HG02623 (cell line): ENCODE measurements around the gene PTPRF.
"Not testable (repeated sequence)": the region's sequence is repeated elsewhere in the genome, so short reads cannot be mapped to it uniquely, and the experiment has no call there.

Source experiments
- ATAC-seq: cut with Tn5 transposase; IDR thresholded peaks from one replicate; pipeline ENCODE4 v1.9.1; 2021; ENCODE audit warnings: moderate library complexity; ENCODE audit not compliant: unreplicated experiment

Gene PTPRF

GRCh38 chr1:43536864-43537358, 6.2 kb downstream of the PTPRF start:
- no peak for ATAC-seq

DNA sequence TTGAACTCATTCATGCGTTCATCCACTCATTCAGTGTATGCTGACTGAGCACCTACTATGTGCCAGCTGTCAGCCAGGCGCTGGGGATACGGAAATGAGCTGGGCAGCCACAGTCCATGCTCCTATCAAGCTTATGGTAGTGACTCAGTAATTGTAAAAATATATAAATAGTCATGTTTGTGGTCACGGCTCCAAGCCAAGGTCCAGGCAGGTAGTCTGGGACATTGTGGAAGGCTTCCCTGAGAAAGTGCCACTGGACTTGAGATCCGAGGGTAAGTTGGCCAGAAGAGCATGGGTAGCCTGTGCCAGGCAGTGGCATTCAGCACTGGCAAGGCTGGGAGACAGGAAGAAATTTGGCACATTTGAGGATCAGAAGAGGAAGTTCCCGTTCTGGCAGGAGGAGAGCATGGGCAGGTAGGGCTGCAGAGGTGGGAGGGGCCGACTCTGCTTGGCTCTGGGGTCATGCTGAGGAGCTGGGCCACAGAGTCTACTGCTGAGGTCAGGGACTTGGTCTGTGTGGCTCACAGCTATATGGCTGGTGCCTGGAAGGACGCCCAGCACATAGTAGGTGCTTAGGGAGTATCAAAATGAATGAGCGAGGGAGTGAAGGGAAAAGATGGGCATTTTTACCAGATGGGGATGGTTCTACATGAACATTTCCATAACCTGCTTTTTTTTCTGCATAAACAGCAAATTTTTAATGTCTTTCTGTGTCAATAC, 6.9 kb downstream of the PTPRF start:
- no peak for ATAC-seq

DNA sequence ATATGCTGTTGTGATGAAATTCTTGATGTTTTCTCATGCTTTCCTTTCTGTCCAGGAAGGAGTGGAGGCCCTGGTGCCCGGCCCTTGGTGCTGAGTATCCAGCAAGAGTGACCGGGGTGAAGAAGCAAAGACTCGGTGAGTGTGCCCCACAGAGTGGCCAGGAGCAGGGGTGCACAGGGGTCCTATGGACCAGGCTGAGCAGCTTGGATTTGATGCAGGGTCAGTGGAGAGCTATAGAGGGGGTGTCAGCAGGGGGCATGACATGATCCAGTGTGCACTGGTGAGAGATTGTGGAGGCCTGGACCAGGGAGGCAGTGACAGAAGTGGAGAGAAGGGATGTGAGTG, 7.4 kb downstream of the PTPRF start:
- ATAC-seq = no peak

DNA sequence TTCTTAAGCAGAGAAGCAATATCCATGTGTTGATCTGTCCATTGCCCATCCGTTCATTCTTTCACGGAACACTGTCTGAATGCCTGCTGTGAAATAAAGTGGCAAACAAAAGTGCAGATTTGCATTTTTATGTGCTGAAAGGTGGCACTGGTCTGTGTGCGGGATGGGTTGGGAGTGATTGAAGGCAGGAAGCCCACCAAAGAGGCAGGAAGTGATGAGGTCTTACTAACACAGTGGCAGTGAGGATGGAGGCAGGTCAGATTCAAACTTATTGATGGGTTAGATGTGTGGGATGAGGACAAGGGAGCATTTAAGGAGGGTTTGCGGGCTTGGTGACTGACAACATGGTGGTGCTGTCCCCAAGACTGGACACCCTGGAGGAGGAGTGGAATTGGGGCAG, 8.3 kb downstream of the PTPRF start:
- no peak for ATAC-seq

DNA sequence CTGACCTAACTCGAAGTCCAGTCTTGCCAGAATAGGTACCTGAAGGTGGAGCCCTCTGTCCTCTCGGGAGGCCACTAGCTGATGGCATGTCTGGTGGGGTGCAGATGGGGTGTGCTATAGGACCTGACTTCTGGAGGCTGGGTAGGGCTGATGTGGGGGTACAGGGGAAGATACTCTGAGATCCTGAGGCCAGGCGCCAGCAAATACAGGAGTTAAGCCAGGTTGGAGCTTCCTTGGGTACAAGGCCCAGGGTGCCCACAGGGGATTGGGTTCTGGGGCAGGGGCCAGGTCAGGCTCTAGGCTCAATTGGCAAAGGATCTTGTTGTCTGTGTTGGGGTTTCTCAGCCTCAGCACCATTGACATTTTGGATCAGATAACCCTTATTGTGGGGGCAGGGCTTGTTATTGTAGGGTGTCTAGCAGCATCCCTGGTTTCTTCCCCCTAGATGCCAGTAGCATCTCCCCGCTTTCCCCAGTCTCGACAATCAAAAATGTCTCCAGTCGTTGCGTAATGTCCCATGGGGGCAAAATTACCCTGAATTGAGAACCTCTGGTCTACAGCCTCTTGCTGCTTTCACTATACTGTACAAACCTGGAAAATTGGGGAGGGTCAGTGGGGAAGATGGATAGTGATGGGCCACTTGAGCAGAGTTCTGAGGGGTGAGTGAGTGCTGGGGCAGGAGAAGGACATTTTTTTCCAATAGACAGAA, 9.2 kb downstream of the PTPRF start:
- no peak for ATAC-seq

DNA sequence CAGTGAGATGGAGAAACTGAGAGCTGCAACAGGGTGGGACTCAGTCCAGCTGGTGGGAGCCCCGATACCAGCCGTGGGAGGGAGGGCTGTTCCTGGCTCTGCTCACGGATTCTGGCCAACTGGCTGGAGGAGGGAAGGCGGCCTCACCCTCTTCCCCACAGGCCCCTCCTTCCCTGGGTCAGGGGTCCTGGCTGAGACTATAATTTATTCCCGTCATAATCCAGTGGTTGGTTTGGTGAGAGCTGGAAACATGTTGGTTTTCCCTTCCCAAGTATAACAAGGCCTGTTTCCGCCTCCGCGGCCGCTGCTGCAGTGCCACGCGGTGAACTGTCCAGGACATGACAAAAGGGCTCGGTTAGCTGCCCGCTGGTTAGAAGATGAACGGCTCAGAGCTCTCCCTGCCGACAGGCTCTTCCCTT, 10.0 kb downstream of the PTPRF start:
- ATAC-seq = no peak

DNA sequence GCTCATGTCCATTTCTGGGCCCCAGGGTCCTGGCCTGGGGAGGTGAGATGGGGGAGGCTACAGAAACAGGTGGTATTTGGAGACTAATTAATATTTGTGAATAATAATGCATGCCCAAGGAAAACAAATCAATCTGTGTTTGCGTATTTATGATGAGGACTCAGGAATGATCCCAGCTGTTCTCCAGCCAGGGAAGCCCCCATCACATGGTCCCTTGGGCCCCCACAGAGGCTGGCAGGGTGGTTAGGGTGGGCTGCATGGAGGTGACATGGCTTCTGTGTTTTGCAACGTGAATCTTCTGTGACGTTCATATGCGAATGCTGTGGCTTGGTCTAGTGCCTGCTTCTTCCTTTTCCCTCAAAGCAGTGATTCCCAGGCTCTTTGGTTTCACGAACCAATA, 10.5 kb downstream of the PTPRF start:
- ATAC-seq = no peak

DNA sequence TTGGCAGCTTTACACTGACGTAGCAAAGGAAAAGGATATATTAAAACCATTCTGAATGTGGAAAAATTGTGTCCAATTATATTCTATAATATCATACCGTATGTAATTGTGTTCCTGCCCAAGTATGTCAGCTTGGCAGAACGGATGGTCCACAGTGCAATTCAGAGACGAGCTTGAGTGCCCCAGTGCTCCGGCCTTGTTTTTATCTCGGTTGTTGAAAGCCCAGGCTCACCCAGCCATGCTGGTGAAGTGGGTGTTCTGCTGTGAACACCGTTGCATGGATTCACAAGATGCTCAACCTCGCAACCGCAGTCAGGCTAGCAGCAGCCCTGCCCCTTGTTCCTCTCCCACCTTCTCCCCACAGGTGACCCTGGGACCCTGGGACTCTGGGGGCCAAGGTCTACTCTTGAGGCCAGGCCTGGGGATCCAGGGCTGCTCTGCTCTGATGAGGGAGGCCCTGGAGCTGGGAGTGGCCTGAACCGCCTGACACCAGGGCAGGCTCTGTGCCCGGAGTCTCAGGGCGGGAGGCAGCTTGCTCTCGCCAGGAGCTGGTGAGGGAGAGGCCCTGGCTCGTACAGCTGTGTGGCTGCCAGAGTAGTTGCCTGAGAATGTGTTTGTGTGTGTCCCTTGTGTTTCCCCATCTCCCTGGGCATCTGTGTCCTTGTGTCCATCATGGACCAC, 11.2 kb downstream of the PTPRF start:
- no peak for ATAC-seq

- no peak for ATAC-seq
Measured at GRCh38 chr1:43542527-43543458, 12.1 kb downstream of the PTPRF start.

- ATAC-seq = no peak
Measured at GRCh38 chr1:43543567-43543966, 12.9 kb downstream of the PTPRF start.

GRCh38 chr1:43545339-43545694, 14.6 kb downstream of the PTPRF start:
- no peak for ATAC-seq

DNA sequence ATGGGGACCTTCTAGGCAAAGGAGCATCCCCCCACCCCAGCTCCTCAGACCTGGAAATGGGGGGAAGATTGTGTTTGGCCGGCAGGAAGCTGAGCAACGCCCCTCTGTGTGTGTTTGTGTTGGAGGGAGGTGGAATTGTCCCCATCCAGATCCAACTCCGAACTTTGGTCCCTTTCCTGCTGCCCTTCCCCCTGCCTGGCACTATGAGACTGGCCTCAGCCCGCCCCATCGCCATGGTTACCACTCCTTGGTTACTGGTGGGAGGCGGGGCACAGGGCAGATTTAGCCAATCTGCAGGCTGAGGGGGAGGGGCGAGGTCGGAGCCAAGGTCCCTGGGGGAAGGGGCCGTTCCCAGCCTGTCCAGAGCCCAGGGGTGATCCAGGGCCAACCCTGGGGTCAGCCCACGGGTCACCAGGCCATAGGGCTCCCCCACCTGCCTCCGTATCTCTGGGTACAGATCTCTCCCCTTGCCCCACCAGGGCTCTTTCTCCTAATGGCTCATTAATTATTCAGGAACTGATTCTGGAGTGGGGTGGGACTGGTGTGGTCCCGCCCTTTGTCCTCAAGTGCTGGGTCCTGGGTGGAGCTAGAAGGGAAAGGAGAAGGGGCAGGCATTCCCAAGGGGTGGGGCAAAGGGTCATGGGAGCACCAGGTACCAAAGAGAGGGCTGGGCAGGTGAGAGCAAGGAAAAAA, 15.2 kb downstream of the PTPRF start:
- ATAC-seq = no peak

- ATAC-seq = no peak
Measured at GRCh38 chr1:43546388-43547100, 15.9 kb downstream of the PTPRF start.

- no peak for ATAC-seq
Measured at GRCh38 chr1:43547538-43548072, 16.9 kb downstream of the PTPRF start.

DNA sequence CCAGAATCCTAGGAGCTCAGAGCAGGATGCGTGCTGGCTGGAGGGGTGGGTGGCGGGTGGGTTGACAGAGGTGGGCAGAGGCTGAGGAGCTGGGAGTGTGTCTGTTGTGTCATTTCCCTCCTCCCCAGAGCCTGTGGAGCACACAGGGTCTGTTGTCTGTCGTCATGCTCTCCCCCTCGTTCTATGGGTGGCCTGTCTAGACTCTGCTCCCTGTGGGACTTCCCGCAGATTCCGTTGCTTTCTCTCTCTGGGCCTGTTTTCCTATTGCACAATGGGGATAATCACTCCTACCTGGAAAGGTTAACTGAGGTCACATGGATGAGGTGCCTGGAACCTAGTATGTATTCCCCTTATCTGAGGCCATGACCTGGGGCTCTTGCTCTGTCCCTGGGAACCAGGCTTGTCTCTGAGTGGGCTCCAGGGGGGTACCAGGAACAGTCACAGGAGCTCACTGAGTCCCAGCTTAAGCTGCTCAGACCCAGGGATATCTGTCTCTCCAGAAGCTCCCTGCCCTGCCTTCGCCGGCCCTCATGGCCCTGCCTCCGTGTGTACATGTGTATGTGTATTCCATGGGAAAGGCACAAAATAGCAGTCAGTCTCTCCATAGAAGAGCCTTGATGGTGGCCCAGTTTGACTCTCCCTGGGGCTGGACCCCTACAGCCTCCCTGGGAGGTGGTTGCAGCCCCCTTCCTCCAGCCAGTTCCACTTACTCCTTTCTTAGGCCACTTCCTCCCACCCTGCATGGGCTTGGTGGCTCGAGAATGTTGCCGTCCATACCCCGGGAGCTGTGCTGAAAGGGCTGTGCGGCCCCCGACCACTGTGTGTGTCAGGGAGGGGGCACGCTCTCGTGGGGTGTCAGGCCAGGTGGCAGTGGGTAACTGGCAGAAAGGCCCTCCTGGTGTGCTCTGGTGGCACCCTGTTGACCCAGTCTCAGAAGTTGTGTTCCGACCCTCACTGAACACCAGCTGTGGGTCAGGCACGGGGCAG, 17.9 kb downstream of the PTPRF start:
- no peak for ATAC-seq

- ATAC-seq = not testable (repeated sequence)
Measured at GRCh38 chr1:43549394-43549793, 18.7 kb downstream of the PTPRF start.

- no peak for ATAC-seq
Measured at GRCh38 chr1:43549921-43550597, 19.4 kb downstream of the PTPRF start.
